Measurements from ENCODE around the gene ADAMTS17.

ADAMTS17 gene

GRCh38 chr15:99979371-99979770 lies 362.4 kb downstream of the ADAMTS17 start:
- Histone ChIP-seq H3K9me3 (ENCODE audit: insufficient read depth, low read length) (no peaks in the 10 kb centered on the region), H3K27ac (ENCODE audit: low read length) (no peak overlapping the region), H3K4me2 (ENCODE audit: low read length) (no peak overlapping the region), H3K27me3 (ENCODE audit: low read depth, low read length) (peaks cover 4% of the 10 kb centered on the region; the same call in 1 of the 2 replicates), H2AFZ (ENCODE audit: low read depth, low read length) (no peak overlapping the region), H3K4me1 (ENCODE audit: low read length) (no peaks in the 10 kb centered on the region), H3K36me3 (replicated peaks; ENCODE audit: low read depth, low read length) (no peaks in the 10 kb centered on the region), H3K79me2 (ENCODE audit: low read length) (no peaks in the 10 kb centered on the region), H4K20me1 (ENCODE audit: insufficient read depth, low read length) (no peaks in the 10 kb centered on the region), H3K4me3 (ENCODE audit: low read length) (no peak overlapping the region), H3K9ac (ENCODE audit: low read length) (no peak overlapping the region)
- TF ChIP-seq, protein P1, sequence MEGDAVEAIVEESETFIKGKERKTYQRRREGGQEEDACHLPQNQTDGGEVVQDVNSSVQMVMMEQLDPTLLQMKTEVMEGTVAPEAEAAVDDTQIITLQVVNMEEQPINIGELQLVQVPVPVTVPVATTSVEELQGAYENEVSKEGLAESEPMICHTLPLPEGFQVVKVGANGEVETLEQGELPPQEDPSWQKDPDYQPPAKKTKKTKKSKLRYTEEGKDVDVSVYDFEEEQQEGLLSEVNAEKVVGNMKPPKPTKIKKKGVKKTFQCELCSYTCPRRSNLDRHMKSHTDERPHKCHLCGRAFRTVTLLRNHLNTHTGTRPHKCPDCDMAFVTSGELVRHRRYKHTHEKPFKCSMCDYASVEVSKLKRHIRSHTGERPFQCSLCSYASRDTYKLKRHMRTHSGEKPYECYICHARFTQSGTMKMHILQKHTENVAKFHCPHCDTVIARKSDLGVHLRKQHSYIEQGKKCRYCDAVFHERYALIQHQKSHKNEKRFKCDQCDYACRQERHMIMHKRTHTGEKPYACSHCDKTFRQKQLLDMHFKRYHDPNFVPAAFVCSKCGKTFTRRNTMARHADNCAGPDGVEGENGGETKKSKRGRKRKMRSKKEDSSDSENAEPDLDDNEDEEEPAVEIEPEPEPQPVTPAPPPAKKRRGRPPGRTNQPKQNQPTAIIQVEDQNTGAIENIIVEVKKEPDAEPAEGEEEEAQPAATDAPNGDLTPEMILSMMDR (IDR thresholded peaks at IDR 0.05; ENCODE audit: low read depth, low read length), result no peak
- no peak for TF ChIP-seq EZH2phosphoT487 (IDR thresholded peaks at IDR 0.05; ENCODE audit: low read depth)

- peaks cover 2% of the 10 kb centered on the region; the same call in 1 of the 2 replicates for H3K27me3 ChIP-seq (ENCODE audit: low read depth, low read length)
- no peaks in the 10 kb centered on the region for H3K36me3 ChIP-seq (replicated peaks; ENCODE audit: low read depth, low read length)
- H3K9ac ChIP-seq (ENCODE audit: low read length), result no peak overlapping the region
- no peaks in the 10 kb centered on the region for H4K20me1 ChIP-seq (ENCODE audit: insufficient read depth, low read length)
- no peak overlapping the region for H3K4me3 ChIP-seq (ENCODE audit: low read length)
- H3K9me3 ChIP-seq (ENCODE audit: insufficient read depth, low read length), result no peaks in the 10 kb centered on the region
- H3K27ac ChIP-seq (ENCODE audit: low read length), result no peak overlapping the region
- H3K4me1 ChIP-seq (ENCODE audit: low read length), result no peaks in the 10 kb centered on the region
- no peaks in the 10 kb centered on the region for H3K79me2 ChIP-seq (ENCODE audit: low read length)
- no peak overlapping the region for H3K4me2 ChIP-seq (ENCODE audit: low read length)
- H2AFZ ChIP-seq (ENCODE audit: low read depth, low read length), result no peak overlapping the region
- no peak for TF ChIP-seq EZH2phosphoT487 (IDR thresholded peaks at IDR 0.05; ENCODE audit: low read depth)
- TF ChIP-seq, protein P1 (IDR thresholded peaks at IDR 0.05; ENCODE audit: low read depth, low read length), result no peak
These were observed 363.3 kb downstream of the ADAMTS17 start for GRCh38 chr15:99978426-99978825.

- Histone ChIP-seq H3K4me3 (ENCODE audit: low read length) (no peak overlapping the region), H3K27ac (ENCODE audit: low read length) (no peak overlapping the region), H3K36me3 (replicated peaks; ENCODE audit: low read depth, low read length) (no peaks in the 10 kb centered on the region), H3K4me2 (ENCODE audit: low read length) (no peak overlapping the region), H3K9me3 (ENCODE audit: insufficient read depth, low read length) (no peaks in the 10 kb centered on the region), H4K20me1 (ENCODE audit: insufficient read depth, low read length) (no peaks in the 10 kb centered on the region), H3K4me1 (ENCODE audit: low read length) (no peaks in the 10 kb centered on the region), H3K9ac (ENCODE audit: low read length) (no peak overlapping the region), H2AFZ (ENCODE audit: low read depth, low read length) (no peak overlapping the region), H3K27me3 (ENCODE audit: low read depth, low read length) (no peaks in the 10 kb centered on the region), H3K79me2 (ENCODE audit: low read length) (no peaks in the 10 kb centered on the region)
- TF ChIP-seq EZH2phosphoT487 (IDR thresholded peaks at IDR 0.05; ENCODE audit: low read depth), result no peak
- TF ChIP-seq, protein P1 (IDR thresholded peaks at IDR 0.05; ENCODE audit: low read depth, low read length), result no peak
These were observed 363.8 kb downstream of the ADAMTS17 start for GRCh38 chr15:99977929-99978328.

GRCh38 chr15:99976811-99977271 lies 364.9 kb downstream of the ADAMTS17 start:
- Histone ChIP-seq H3K27me3 (ENCODE audit: low read depth, low read length) (no peaks in the 10 kb centered on the region), H3K36me3 (replicated peaks; ENCODE audit: low read depth, low read length) (no peaks in the 10 kb centered on the region), H3K4me2 (ENCODE audit: low read length) (no peak overlapping the region), H3K9me3 (ENCODE audit: insufficient read depth, low read length) (no peaks in the 10 kb centered on the region), H2AFZ (ENCODE audit: low read depth, low read length) (no peak overlapping the region), H4K20me1 (ENCODE audit: insufficient read depth, low read length) (no peaks in the 10 kb centered on the region), H3K79me2 (ENCODE audit: low read length) (no peaks in the 10 kb centered on the region), H3K4me3 (ENCODE audit: low read length) (no peak overlapping the region), H3K4me1 (ENCODE audit: low read length) (no peaks in the 10 kb centered on the region), H3K9ac (ENCODE audit: low read length) (no peak overlapping the region), H3K27ac (ENCODE audit: low read length) (no peak overlapping the region)
- no peak for TF ChIP-seq EZH2phosphoT487 (IDR thresholded peaks at IDR 0.05; ENCODE audit: low read depth)
- TF ChIP-seq, protein P1 (IDR thresholded peaks at IDR 0.05; ENCODE audit: low read depth, low read length), result no peak

Measured in OCI-LY3 (cell line).